Skeletal muscle tissue (tissue), 4 donors: ENCODE results near the gene MAP2K6. TPM values are rescaled to one million over a fixed set of nuclear protein-coding genes. Genes with fewer than 3 reads are reported as not detected.
A peak's percentile ranks its signal among the peaks of the same experiment; 100 is the strongest.
"Not testable (repeated sequence)": the region's sequence is repeated elsewhere in the genome, so short reads cannot be mapped to it uniquely, and the experiment has no call there.

Source experiments
- H3K27ac ChIP-seq: one replicate; pipeline ENCODE4 v1.7.0; 2013; ENCODE audit warnings: mild to moderate bottlenecking, low read depth, low read length, inconsistent platforms
- H3K27me3 ChIP-seq, 3 donors: one replicate each; pipeline ENCODE4 v1.7.0; 2013; ENCODE audit warnings: low read length in 3 of 3; ENCODE audit not compliant: control insufficient read depth in 3 of 3, insufficient read depth in 3 of 3
- H3K36me3 ChIP-seq, 3 donors: one replicate each; pipeline ENCODE4 v1.7.0; 2013; ENCODE audit warnings: low read length in 3 of 3; ENCODE audit not compliant: control insufficient read depth in 3 of 3, insufficient read depth in 3 of 3
- H3K4me1 ChIP-seq, 3 donors: one replicate each; pipeline ENCODE4 v1.7.0; 2013; ENCODE audit warnings: low read length in 3 of 3, mild to moderate bottlenecking in 3 of 3; ENCODE audit not compliant: control insufficient read depth in 3 of 3, insufficient read depth in 3 of 3
- H3K4me3 ChIP-seq, 3 donors: one replicate each; pipeline ENCODE4 v1.7.0; 2013; ENCODE audit warnings: low read length in 3 of 3
- H3K9ac ChIP-seq, 3 donors: one replicate each; pipeline ENCODE4 v1.7.0; 2013; ENCODE audit warnings: low read length in 3 of 3, mild to moderate bottlenecking in 3 of 3, moderate library complexity in 2 of 3, low read depth in 1 of 3
- H3K9me3 ChIP-seq, 3 donors: one replicate each; pipeline ENCODE4 v1.7.0; 2013; ENCODE audit warnings: low read length in 3 of 3; ENCODE audit not compliant: control insufficient read depth in 3 of 3
- total RNA-seq: library from RNA; depleted of rRNA; stranded (reverse); fragments of >200 nt; gene quantifications from one replicate; pipeline ENCODE4 v1.2.3, GENCODE V29; 2014
- donor health status: Osteomylitis.

The MAP2K6 gene
- total RNA-seq, 1 donor from 2014 or later = 13.6 TPM

GRCh38 chr17:69466905-69467667 lies 52.6 kb downstream of the MAP2K6 start:
- Histone ChIP-seq H3K9ac (no peak overlapping the region), H3K9me3 (no peaks in the 10 kb centered on the region), H3K36me3 (no peaks in the 10 kb centered on the region)

GRCh38 chr17:69468207-69468606 lies 53.7 kb downstream of the MAP2K6 start:
- H3K4me3 ChIP-seq = no peak overlapping the region
- H3K4me1 ChIP-seq = peaks cover 0 to 5% (median 4%) of the 10 kb centered on the region in 3 donors
- H3K36me3 ChIP-seq = no peaks in the 10 kb centered on the region
- no peak overlapping the region for H3K9ac ChIP-seq
- H3K27me3 ChIP-seq = no peaks in the 10 kb centered on the region
- H3K9me3 ChIP-seq = no peaks in the 10 kb centered on the region
- no peak overlapping the region for H3K27ac ChIP-seq

More at GRCh38 chr17:69466905-69467667, 52.6 kb downstream of the MAP2K6 start:
- Histone ChIP-seq H3K4me1 (peaks cover 5 to 10% (median 9%) of the 10 kb centered on the region in 3 donors), H3K4me3 (no peak overlapping the region), H3K27ac (no peak overlapping the region), H3K27me3 (no peaks in the 10 kb centered on the region)

- no peak overlapping the region for H3K9ac ChIP-seq
- H3K27me3 ChIP-seq = no peaks in the 10 kb centered on the region
- no peak overlapping the region for H3K27ac ChIP-seq
- peaks cover 6 to 17% (median 15%) of the 10 kb centered on the region in 3 donors for H3K4me1 ChIP-seq
- H3K9me3 ChIP-seq = no peaks in the 10 kb centered on the region
- no peaks in the 10 kb centered on the region for H3K36me3 ChIP-seq
- no peak overlapping the region for H3K4me3 ChIP-seq
Measured at GRCh38 chr17:69470702-69471101, 56.2 kb downstream of the MAP2K6 start.

DNA sequence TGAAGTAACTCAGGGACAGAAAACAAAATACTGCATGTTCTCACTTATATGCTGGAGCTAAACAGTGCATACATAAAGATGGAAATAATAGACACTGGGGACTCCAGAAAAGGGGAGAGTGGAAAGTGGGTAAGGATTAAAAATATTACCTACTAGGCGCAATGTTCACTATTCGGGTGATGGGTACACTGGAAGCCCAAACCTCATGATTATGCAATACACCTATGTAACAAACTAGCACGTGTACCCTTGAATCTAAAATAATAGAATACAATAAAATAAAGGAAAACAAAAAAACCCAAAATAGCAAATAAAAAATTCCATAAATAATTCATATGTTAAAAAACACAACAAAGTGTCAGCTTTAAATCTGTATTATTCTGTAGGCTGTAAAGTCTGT lies 56.9 kb downstream of the MAP2K6 start:
- Histone ChIP-seq H3K27me3 (no peaks in the 10 kb centered on the region), H3K4me3 (no peak overlapping the region), H3K4me1 (peaks cover 6 to 17% (median 15%) of the 10 kb centered on the region in 3 donors), H3K27ac (no peak overlapping the region), H3K9ac (no peak overlapping the region), H3K9me3 (no peaks in the 10 kb centered on the region), H3K36me3 (no peaks in the 10 kb centered on the region)

GRCh38 chr17:69473841-69474831 lies 59.6 kb downstream of the MAP2K6 start:
- H3K36me3 ChIP-seq = no peaks in the 10 kb centered on the region
- no peak overlapping the region for H3K9ac ChIP-seq
- no peaks in the 10 kb centered on the region for H3K9me3 ChIP-seq
- H3K27ac ChIP-seq = peak overlapping the region; percentile 33
- no peaks in the 10 kb centered on the region for H3K27me3 ChIP-seq
- peaks cover 6 to 17% (median 12%) of the 10 kb centered on the region in 3 donors for H3K4me1 ChIP-seq
- H3K4me3 ChIP-seq = peak overlapping the region in 1 of 3 donors; percentile 10

DNA sequence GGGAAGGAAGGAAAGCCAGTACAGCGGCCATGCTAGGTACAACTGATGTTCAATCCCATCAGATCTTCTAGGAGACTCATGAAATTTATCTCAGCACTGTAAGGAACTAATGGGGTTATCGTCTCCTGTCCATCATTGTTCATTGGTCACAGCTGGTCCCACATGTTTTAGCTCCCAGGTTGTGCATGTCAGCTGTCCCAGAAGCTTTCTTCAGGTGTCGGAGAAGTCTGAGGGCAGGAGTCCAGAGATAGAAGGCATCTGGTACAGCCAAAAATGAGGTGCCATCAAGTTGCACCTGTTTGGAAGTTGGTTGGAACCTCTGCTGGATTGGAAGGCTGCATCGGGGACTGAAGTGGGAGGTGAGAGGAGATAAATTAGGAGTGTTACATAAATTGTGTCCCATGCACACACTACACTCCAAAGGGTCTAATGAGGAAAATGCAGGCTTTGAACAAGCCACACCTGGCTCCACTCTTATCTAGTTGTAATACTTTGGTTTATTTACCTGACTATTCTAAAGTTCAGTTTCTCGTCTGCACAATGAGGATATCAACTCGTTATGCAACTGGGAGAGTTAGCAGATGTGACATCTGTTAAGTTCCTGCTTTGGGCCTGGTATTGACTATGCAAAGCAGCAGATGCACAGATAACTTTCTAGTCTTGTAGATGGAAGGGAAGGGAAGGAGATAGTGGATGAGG lies 62.9 kb downstream of the MAP2K6 start:
- H3K27ac ChIP-seq = no peak overlapping the region
- no peak overlapping the region for H3K9ac ChIP-seq

GRCh38 chr17:69477903-69478266 lies 63.4 kb downstream of the MAP2K6 start:
- Histone ChIP-seq H3K4me1 (peaks cover 16 to 20% (median 17%) of the 10 kb centered on the region in 3 donors), H3K9ac (no peak overlapping the region), H3K27me3 (no peaks in the 10 kb centered on the region), H3K9me3 (no peaks in the 10 kb centered on the region), H3K4me3 (no peak overlapping the region), H3K36me3 (no peaks in the 10 kb centered on the region), H3K27ac (no peak overlapping the region)

More for the DNA sequence above, 62.9 kb downstream of the MAP2K6 start:
- no peak overlapping the region for H3K4me3 ChIP-seq
- no peaks in the 10 kb centered on the region for H3K9me3 ChIP-seq
- peaks cover 16 to 20% (median 17%) of the 10 kb centered on the region in 3 donors for H3K4me1 ChIP-seq
- H3K27me3 ChIP-seq = no peaks in the 10 kb centered on the region
- no peaks in the 10 kb centered on the region for H3K36me3 ChIP-seq

- H3K36me3 ChIP-seq = no peaks in the 10 kb centered on the region
- H3K9ac ChIP-seq = no peak overlapping the region
- H3K4me3 ChIP-seq = no peak overlapping the region
- H3K27me3 ChIP-seq = no peaks in the 10 kb centered on the region
- no peak overlapping the region for H3K27ac ChIP-seq
- peaks cover 12 to 19% (median 12%) of the 10 kb centered on the region in 3 donors for H3K4me1 ChIP-seq
- H3K9me3 ChIP-seq = no peaks in the 10 kb centered on the region
Measured at GRCh38 chr17:69478916-69479315, 64.4 kb downstream of the MAP2K6 start.

DNA sequence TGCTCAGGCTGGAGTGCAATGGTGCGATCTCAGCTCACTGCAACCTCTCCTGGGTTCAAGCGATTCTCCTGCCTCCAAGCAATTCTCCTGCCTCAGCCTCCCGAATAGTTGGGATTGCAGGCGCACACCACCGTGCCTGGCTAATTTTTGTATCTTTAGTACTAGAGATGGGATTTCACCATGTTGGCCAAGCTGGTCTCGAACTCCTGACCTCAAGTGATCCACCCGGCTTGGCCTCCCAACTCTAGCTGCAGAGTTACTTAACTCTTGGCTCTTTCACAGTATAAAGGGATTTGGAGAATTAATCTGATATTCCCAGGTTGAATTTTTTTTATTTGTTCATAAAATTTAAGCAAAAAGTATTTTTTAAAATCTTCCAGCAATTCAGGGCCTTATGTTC lies 65.3 kb downstream of the MAP2K6 start:
- H3K9me3 ChIP-seq, H3K27me3 ChIP-seq, H3K36me3 ChIP-seq: not testable (repeated sequence)
- H3K27ac ChIP-seq = peak overlapping the region; percentile 66
- peak overlapping the region; percentile 39 to 49 (median 48) for H3K4me3 ChIP-seq
- H3K4me1 ChIP-seq = peaks cover 6 to 14% (median 10%) of the 10 kb centered on the region in 3 donors
- peak overlapping the region in 1 of 3 donors; percentile 60 for H3K9ac ChIP-seq
